Glomerular endothelial cell (primary cell): Measurements from ENCODE around the gene CELA2A. TPM values are rescaled to one million over a fixed set of nuclear protein-coding genes. Genes with fewer than 3 reads are reported as not detected.

Experiments
- total RNA-seq: library from RNA; depleted of rRNA; stranded (reverse); fragments of >200 nt; gene quantifications from 2 replicates; pipeline ENCODE4 v1.2.3, GENCODE V29; 2015

The CELA2A gene
- total RNA-seq, 1 donor from 2014 or later, result not detected

Other genes starting within 250 kb of the CELA2A start
- gene FHAD1, start 209.5 kb upstream of the CELA2A start, total RNA-seq, result 0.34 TPM in 1 of 2 replicates, not detected in the other
- gene EFHD2, start 46.8 kb upstream of the CELA2A start, total RNA-seq, result 70.3 and 100 TPM in 2 replicates
- not detected in 2 replicates for gene CTRC, start 18.3 kb upstream of the CELA2A start, total RNA-seq
- gene CELA2B, start 19.4 kb downstream of the CELA2A start, total RNA-seq, result not detected in 2 replicates
- 13.9 and 19.7 TPM in 2 replicates for gene CASP9, start 67.5 kb downstream of the CELA2A start, total RNA-seq
- 20.7 and 31.2 TPM in 2 replicates for gene DNAJC16, start 70.1 kb downstream of the CELA2A start, total RNA-seq
- gene AGMAT, start 128.3 kb downstream of the CELA2A start, total RNA-seq, result 0.35 and 0.63 TPM in 2 replicates
- gene DDI2, start 160.7 kb downstream of the CELA2A start, total RNA-seq, result 10.1 and 28.4 TPM in 2 replicates
- gene PLEKHM2, start 227.6 kb downstream of the CELA2A start, total RNA-seq, result 44.5 and 67.7 TPM in 2 replicates